ENCODE results near the gene MYOM3.

- TF ChIP-seq CTCF (IDR thresholded peaks at IDR 0.05; ENCODE audit: low read length), result no peak
- no peak for TF ChIP-seq EZH2phosphoT487 (IDR thresholded peaks at IDR 0.05; ENCODE audit: low read length)
These were observed 64.8 kb downstream of the MYOM3 start for GRCh38 chr1:24047110-24047477.
